Measurements from ENCODE around the gene PACRG. TPM values are rescaled to one million over a fixed set of nuclear protein-coding genes. Genes with fewer than 3 reads are reported as not detected.

Gene PACRG
- total and polyA plus RNA-seq, 2 of the 4 experiments (the other 2 are of a cell fraction), result not detected

GRCh38 chr6:163352011-163352685 lies 624.4 kb downstream of the PACRG start:
- in situ Hi-C loops (cut with MboI; ENCODE audit: low sequenced_read_pairs), result no loop called here
- H2AFZ ChIP-seq (replicated peaks; ENCODE audit: low read length, poor library complexity), result no peak overlapping the region
- TF ChIP-seq RCOR1 (IDR thresholded peaks at IDR 0.05; ENCODE audit: insufficient replicate concordance, low read length) (no peak), MXI1 (IDR thresholded peaks at IDR 0.05; ENCODE audit: borderline replicate concordance, low read depth, low read length) (no peak), BHLHE40 (IDR thresholded peaks at IDR 0.05; ENCODE audit: low read depth, low read length) (no peak), CTCF (conservative IDR thresholded peaks at IDR 0.05; ENCODE audit: low read depth, low read length) (no peak), SMC3 (IDR thresholded peaks at IDR 0.05; ENCODE audit: low read depth, low read length) (no peak), NFE2L2 (IDR thresholded peaks at IDR 0.05; ENCODE audit: low read depth, low read length) (no peak), POLR2A (IDR thresholded peaks at IDR 0.05; ENCODE audit: low read depth, low read length) (no peak), MAZ (IDR thresholded peaks at IDR 0.05; ENCODE audit: borderline replicate concordance, low read depth, low read length) (no peak), RFX5 (IDR thresholded peaks at IDR 0.05; ENCODE audit: low read depth, low read length) (no peak), RAD21 (IDR thresholded peaks at IDR 0.05; ENCODE audit: low read length) (no peak), USF2 (IDR thresholded peaks at IDR 0.05; ENCODE audit: low read depth, low read length) (no peak), FOS (IDR thresholded peaks at IDR 0.05; ENCODE audit: low read depth, low read length) (no peak), MAFK (IDR thresholded peaks at IDR 0.05; ENCODE audit: low read depth, low read length) (no peak), CHD1 (IDR thresholded peaks at IDR 0.05; ENCODE audit: low read depth, low read length) (no peak), CEBPB (IDR thresholded peaks at IDR 0.05; ENCODE audit: low read depth, low read length) (no peak), ELK1 (IDR thresholded peaks at IDR 0.05; ENCODE audit: borderline replicate concordance, low read depth, low read length) (no peak)
- DNase-seq, result no peak
- H3K18ac ChIP-seq (ENCODE audit: low read depth, low read length), result no peak overlapping the region
- WGBS, 2 experiments (ENCODE audit: extremely low coverage in 2 of 2, insufficient read length in 1 of 2), result 90% methylated on average over 2 of the region's 16 CpGs; no CpG with 5 or more reads in 1 of the 2 experiments
- no peak overlapping the region for H3K9ac ChIP-seq (ENCODE audit: low read depth, low read length)
- H4K20me1 ChIP-seq (ENCODE audit: insufficient read depth, low read length), result no peaks in the 10 kb centered on the region
- no peaks in the 10 kb centered on the region; the same call in 1 of the 2 replicates for H3K9me1 ChIP-seq (ENCODE audit: insufficient read depth, low read length)
- H2AK9ac ChIP-seq (replicated peaks; ENCODE audit: low read depth, low read length, poor library complexity), result peak overlapping the region; percentile 21
- H3K23ac ChIP-seq (ENCODE audit: low read depth, low read length), result no peak overlapping the region
- H3K56ac ChIP-seq (ENCODE audit: extremely low read depth, insufficient read depth, low read length), result no peak overlapping the region
- no peaks in the 10 kb centered on the region for H3K27me3 ChIP-seq (ENCODE audit: control insufficient read depth, insufficient read depth, low read length)
- H2BK120ac ChIP-seq (ENCODE audit: low read depth, low read length), result no peak overlapping the region
- dilution Hi-C loops (cut with HindIII; ENCODE audit: low sequenced_read_pairs, unreplicated experiment), result no loop called here
- no peak overlapping the region for H4K91ac ChIP-seq (ENCODE audit: insufficient read depth, low read depth, low read length)
- CTCF ChIA-PET, result interaction anchor here (1.0 kb wide), 1 partner anchor 13 kb away, joined by 3 read pairs; no protein-coding TSS in a partner anchor
- BruUV-seq (replicated peaks), result no TSS peak
- H2BK20ac ChIP-seq (ENCODE audit: low read depth, low read length), result no peak overlapping the region
- H4K8ac ChIP-seq (ENCODE audit: low read depth in 2 of 2, low read length in 2 of 2), result no peak overlapping the region
- H2BK15ac ChIP-seq (ENCODE audit: low read depth, low read length), result no peak overlapping the region
- no peak overlapping the region for H3K4me3 ChIP-seq (ENCODE audit: insufficient read depth, low read depth, low read length)
- no peaks in the 10 kb centered on the region for H3K9me3 ChIP-seq (ENCODE audit: control insufficient read depth, insufficient read depth, low read length)
- no peak overlapping the region for H2AK5ac ChIP-seq (ENCODE audit: low read depth, low read length)
- H4K5ac ChIP-seq (ENCODE audit: low read depth, low read length), result no peak overlapping the region
- no peaks in the 10 kb centered on the region for H3K79me1 ChIP-seq (ENCODE audit: low read depth in 1 of 2, low read length in 2 of 2)
- no peak overlapping the region for H2BK5ac ChIP-seq (ENCODE audit: low read depth, low read length, poor library complexity, severe bottlenecking)
- no peak overlapping the region for H3K4ac ChIP-seq (ENCODE audit: low read depth, low read length)
- POLR2A ChIA-PET (ENCODE audit: unreplicated experiment), result no interaction called here
- H3K36me3 ChIP-seq (ENCODE audit: control insufficient read depth, insufficient read depth, low read length), result no peaks in the 10 kb centered on the region
- H3K27ac ChIP-seq (ENCODE audit: insufficient read depth, low read length), result no peak overlapping the region
- intact Hi-C loops (cut with micrococcal nuclease), result no loop called here
- no peak overlapping the region for H3K4me2 ChIP-seq (ENCODE audit: low read depth, low read length)
- peaks cover 8% of the 10 kb centered on the region; the same call in 1 of the 2 replicates for H3K4me1 ChIP-seq (ENCODE audit: control insufficient read depth, insufficient read depth, low read length)
- no peak for ATAC-seq (ENCODE audit: low read depth)
- H3K14ac ChIP-seq (replicated peaks; ENCODE audit: low read depth, low read length), result no peak overlapping the region
